IPS-15b (cell line): ENCODE measurements around the gene TMEM63B.
A peak's percentile ranks its signal among the peaks of the same experiment; 100 is the strongest.

Experiments
- H3K27me3 ChIP-seq: one replicate; pipeline ENCODE4 v1.6.1; 2013; ENCODE audit warnings: low read length; ENCODE audit not compliant: control insufficient read depth, insufficient read depth
- H3K36me3 ChIP-seq: one replicate; pipeline ENCODE4 v1.6.1; 2013; ENCODE audit warnings: low read length; ENCODE audit not compliant: control insufficient read depth, insufficient read depth
- H3K4me1 ChIP-seq: one replicate; pipeline ENCODE4 v1.6.1; 2013; ENCODE audit warnings: mild to moderate bottlenecking, low read length; ENCODE audit not compliant: control insufficient read depth, insufficient read depth
- H3K4me3 ChIP-seq: one replicate; pipeline ENCODE4 v1.5.1; 2013; ENCODE audit warnings: low read depth, low read length
- H3K9ac ChIP-seq: one replicate; pipeline ENCODE4 v1.6.1; 2013; ENCODE audit warnings: low read depth, mild to moderate bottlenecking, low read length
- H3K9me3 ChIP-seq: one replicate; pipeline ENCODE4 v1.6.1; 2013; ENCODE audit warnings: mild to moderate bottlenecking, low read length; ENCODE audit not compliant: control insufficient read depth, insufficient read depth

Gene TMEM63B

DNA sequence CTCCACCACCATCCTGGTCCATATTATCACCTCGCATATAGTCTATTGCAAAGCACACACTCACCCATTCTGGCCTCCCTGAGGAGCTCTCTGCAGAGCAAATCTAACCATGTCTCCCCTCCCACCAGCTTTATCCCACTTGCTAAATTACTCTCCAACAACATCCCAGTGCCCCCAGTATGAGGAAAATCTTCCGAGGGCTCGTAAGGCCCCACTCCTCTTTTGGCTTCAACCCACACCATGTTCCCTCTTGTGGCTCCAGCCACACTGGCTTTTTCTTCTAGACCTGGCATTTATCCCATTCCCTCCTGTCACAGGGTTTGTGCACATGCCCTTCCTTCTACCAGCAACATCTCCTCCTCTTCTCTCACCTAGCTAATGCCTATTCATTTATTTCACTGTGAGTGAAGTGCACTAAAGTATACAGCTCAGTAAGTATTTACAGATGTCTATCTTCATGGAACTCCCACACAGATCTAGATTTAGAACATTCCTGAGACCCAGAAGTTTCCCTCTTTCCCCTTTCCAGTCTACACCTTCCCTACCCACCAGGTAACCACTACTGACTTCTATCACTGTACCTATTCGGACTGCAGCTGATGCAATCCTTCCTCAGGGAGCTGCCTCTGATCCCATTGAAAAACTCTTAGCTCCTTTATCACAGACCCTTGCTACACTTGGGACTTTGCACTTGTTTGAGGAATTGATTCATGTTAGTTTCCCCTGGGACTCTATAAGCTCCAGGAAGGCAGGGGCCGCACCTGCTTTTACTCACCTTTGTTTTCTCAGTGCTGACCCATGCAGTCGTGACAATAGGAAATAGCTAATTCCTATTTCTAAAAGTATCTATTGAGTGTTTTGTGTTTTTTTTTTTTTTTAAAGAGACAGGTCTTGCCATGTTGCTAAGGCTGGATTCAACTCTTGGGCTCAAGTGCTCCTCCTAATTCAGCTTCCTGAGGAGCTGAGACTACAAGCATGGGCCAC, 15.6 kb upstream of the TMEM63B start:
- Histone ChIP-seq H3K9me3 (no peaks in the 10 kb centered on the region), H3K4me1 (no peaks in the 10 kb centered on the region), H3K27me3 (no peaks in the 10 kb centered on the region), H3K4me3 (no peak overlapping the region), H3K36me3 (peaks cover 23% of the 10 kb centered on the region), H3K9ac (no peak overlapping the region)

DNA sequence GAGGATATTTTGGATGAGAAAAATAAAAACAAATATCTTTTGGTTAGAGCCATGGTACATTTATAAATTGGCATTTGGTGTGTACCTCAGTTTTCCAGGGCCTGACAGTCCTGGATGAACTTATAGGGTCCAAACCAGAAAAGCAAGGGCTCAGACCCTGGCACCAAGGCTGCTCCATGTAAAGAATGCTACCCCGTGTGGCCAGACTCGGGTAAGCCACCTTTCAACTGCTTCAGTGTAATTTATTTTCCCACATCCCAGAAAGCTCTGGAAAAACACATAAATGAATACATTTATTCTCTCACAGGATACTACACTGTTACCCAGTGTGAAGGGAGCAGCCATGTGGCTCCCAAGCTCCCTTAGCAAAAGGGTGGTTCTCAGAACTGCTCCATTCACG, 13.9 kb upstream of the TMEM63B start:
- H3K4me3 ChIP-seq, result no peak overlapping the region
- no peaks in the 10 kb centered on the region for H3K9me3 ChIP-seq
- peaks cover 17% of the 10 kb centered on the region for H3K36me3 ChIP-seq
- H3K4me1 ChIP-seq, result no peaks in the 10 kb centered on the region
- H3K27me3 ChIP-seq, result no peaks in the 10 kb centered on the region
- no peak overlapping the region for H3K9ac ChIP-seq

DNA sequence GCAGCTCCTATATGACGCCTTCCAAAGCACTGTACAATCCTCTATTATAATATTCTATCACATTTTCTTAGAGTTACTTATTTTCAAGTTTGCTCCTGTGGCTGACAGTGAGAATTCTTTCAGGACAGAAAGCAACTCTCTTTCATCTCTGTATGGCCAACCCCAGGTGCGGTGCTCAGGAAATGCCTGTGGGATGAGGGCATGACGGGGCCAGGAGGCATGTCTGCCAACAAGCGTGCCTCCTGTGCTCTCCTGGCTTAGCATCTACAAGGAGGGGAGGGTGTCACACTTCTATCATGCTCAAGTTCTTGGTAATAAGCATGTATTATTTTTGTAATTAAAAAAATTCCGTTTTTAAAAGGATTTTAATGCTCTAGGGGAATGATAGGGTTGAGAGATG, 11.5 kb upstream of the TMEM63B start:
- Histone ChIP-seq H3K9me3 (no peaks in the 10 kb centered on the region), H3K27me3 (no peaks in the 10 kb centered on the region), H3K9ac (no peak overlapping the region), H3K36me3 (peaks cover 10% of the 10 kb centered on the region), H3K4me3 (no peak overlapping the region), H3K4me1 (peaks cover 1% of the 10 kb centered on the region)

DNA sequence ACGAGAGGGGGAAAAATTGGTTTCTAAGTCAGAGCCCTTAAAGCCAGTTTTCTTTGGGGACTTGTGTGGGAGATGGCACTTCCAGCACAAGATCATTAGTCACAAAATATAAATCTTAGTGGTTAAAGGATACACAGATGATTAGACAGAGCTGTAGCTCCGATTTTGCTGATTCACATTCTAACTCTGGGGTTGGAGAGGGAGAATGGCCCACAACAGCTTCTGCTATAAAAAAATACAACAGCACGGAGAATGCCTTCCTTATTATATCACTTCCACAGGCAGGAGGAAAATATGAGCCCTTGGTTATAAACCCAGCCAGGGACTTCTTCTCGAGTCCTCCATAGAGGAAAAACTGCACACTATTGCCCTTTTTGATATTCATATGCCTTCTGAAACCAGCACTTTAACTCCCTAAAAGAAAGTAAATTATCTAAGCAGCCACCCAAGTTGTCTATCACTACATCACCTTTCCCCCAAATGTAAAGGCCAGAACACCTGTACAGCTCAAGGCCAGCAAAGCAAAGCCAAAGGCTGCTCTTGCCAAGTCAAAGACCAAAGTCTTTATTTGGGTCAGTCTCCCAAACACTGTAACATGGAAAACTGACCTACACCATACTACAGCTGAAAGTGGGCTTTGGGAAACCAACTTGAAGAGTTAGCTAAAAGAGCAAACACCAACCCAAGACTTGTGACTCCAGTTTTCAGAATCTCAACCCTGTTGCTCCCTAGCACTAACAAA, 10.5 kb upstream of the TMEM63B start:
- no peak overlapping the region for H3K9ac ChIP-seq
- H3K4me1 ChIP-seq, result peaks cover 6% of the 10 kb centered on the region
- no peaks in the 10 kb centered on the region for H3K27me3 ChIP-seq
- no peaks in the 10 kb centered on the region for H3K9me3 ChIP-seq
- no peak overlapping the region for H3K4me3 ChIP-seq
- peaks cover 10% of the 10 kb centered on the region for H3K36me3 ChIP-seq

- Histone ChIP-seq H3K4me3 (no peak overlapping the region), H3K36me3 (peaks cover 10% of the 10 kb centered on the region), H3K9ac (no peak overlapping the region)
These were observed 9.8 kb upstream of the TMEM63B start for GRCh38 chr6:44117397-44118128.

GRCh38 chr6:44119704-44120262, 7.6 kb upstream of the TMEM63B start:
- H3K4me1 ChIP-seq, result peaks cover 23% of the 10 kb centered on the region
- H3K4me3 ChIP-seq, result no peak overlapping the region
- H3K27me3 ChIP-seq, result no peaks in the 10 kb centered on the region
- no peaks in the 10 kb centered on the region for H3K36me3 ChIP-seq
- H3K9me3 ChIP-seq, result no peaks in the 10 kb centered on the region
- no peak overlapping the region for H3K9ac ChIP-seq

More at GRCh38 chr6:44117397-44118128, 9.8 kb upstream of the TMEM63B start:
- H3K27me3 ChIP-seq, result no peaks in the 10 kb centered on the region
- H3K9me3 ChIP-seq, result no peaks in the 10 kb centered on the region
- H3K4me1 ChIP-seq, result peaks cover 10% of the 10 kb centered on the region

DNA sequence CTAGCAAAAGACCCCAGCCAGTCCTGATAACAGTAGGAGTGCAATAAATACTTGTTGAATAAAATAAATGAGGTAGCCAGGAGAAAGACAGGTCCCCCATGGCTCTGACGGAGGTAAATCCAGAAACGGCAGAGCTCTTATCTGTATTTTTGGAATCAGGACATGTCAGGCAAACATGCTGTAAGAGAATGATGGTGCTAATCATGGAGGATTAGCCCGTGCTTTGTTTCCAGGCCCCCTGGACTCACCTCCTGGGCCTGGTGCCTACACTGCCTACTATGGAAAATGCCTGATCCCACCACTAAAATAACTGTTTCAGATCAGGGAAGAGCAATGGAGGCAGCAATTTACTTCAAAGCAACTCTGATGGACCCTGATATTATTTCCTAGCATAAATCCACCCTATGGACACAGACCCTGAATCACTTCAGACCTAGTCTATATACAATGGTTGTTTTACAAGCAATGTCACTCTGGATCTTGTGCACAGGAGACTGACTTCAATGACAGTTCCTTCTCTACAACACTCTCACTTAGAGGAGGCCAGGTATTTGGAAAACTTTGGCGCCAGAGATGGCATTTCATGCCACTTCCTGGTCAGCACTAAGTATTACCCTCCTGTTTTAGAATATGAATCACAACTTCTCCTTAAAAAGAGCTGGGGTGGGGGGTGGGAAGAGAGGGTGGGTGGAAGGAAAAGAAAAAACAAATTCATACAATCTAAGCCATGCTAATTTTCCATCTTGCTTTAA, 6.5 kb upstream of the TMEM63B start:
- Histone ChIP-seq H3K4me1 (peaks cover 25% of the 10 kb centered on the region), H3K4me3 (no peak overlapping the region), H3K36me3 (no peaks in the 10 kb centered on the region), H3K9ac (no peak overlapping the region), H3K27me3 (no peaks in the 10 kb centered on the region), H3K9me3 (no peaks in the 10 kb centered on the region)

DNA sequence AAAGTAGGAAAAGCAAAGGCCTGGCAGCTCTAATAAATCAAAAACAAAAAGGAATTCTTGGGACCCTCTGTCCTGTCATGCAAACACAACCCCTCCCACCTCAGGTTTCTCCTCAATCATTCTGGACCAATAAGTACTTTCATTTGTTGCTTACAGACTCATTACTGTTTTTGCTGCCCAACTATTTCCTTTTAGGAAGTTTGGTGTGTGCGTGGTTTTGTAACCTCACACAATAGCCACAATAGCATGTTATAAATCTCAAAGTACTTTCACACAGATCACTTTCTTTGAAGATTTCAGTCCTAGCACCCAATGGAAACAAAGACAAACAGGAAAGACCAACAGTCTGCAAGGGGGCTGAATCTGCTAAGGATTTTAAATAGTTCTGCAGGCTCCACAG, 4.6 kb upstream of the TMEM63B start:
- H3K27me3 ChIP-seq, result no peaks in the 10 kb centered on the region
- no peak overlapping the region for H3K9ac ChIP-seq
- H3K36me3 ChIP-seq, result no peaks in the 10 kb centered on the region
- peaks cover 27% of the 10 kb centered on the region for H3K4me1 ChIP-seq
- H3K4me3 ChIP-seq, result peak overlapping the region; percentile 19
- H3K9me3 ChIP-seq, result no peaks in the 10 kb centered on the region

GRCh38 chr6:44123544-44123943, 3.8 kb upstream of the TMEM63B start:
- peaks cover 27% of the 10 kb centered on the region for H3K4me1 ChIP-seq
- H3K9ac ChIP-seq, result peak overlapping the region; percentile 16
- H3K9me3 ChIP-seq, result no peaks in the 10 kb centered on the region
- no peaks in the 10 kb centered on the region for H3K36me3 ChIP-seq
- no peaks in the 10 kb centered on the region for H3K27me3 ChIP-seq
- H3K4me3 ChIP-seq, result no peak overlapping the region

DNA sequence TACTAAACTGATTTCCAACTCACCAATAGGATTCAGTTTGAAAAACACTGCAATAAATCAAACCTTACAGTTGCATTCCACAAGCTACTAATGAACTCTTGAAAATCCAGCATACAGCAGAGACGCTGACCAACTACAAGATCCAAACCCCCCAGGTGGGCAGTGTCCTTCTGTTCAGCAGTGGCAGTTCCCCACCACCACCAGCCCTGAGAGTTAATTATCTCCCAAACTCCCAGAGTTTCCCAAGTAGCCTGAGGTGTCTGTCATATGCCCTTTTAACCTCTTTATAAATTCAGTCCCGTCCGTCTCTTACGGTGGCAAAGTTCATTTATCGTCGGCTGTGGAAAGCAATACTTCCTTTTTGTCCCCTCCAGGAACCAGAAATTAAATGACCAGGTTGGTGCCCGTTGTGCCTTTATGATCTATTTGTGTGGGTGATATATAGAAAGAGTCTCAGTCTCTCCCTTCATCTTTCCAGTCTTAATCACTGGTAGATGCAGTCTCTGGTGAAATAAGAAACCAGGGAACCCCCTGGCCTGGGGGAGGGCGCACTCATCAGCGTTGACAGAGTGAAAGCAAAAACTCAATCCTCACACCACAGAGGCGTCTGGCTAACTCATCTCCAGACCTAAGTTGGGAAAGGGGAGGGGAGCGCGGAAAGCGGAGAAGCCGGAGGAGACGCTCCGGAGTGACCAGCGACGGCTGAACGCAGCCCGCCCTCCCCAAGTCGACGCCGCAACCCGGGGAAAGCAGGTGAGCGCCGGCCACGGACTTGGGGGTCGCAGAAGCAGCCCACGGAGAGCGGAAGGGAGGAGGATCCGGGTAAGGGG, 819 bp upstream of the TMEM63B start:
- H3K36me3 ChIP-seq, result no peaks in the 10 kb centered on the region
- H3K4me1 ChIP-seq, result peaks cover 21% of the 10 kb centered on the region
- H3K9ac ChIP-seq, result peak overlapping the region; percentile 48
- no peaks in the 10 kb centered on the region for H3K27me3 ChIP-seq
- H3K9me3 ChIP-seq, result no peaks in the 10 kb centered on the region
- peak overlapping the region; percentile 67 for H3K4me3 ChIP-seq
